GM10248 (cell line): ENCODE results near the gene CASKIN1.

Experiments
- CTCF ChIA-PET: fragments of 300-600 bp; sonication (Branson Sonifier 250); formaldehyde crosslinking; extraction: SDS; loops from one replicate; lab custom pipeline; 2021; ENCODE audit warnings: antibody characterized with exemption; lab: Yijun Ruan, JAX
- POLR2A ChIA-PET: fragments of 350-650 bp; sonication (Branson Sonifier 250); formaldehyde crosslinking; extraction: SDS; loops from one replicate; lab custom pipeline; 2020; ENCODE audit warnings: antibody characterized with exemption; lab: Yijun Ruan, JAX
- DNase-seq: peaks from one replicate; pipeline ENCODE4 v3.0.0; 2012; ENCODE audit errors: extremely low spot score
- CTCF ChIP-seq: IDR thresholded peaks from 2 replicates; pipeline ENCODE4 v1.5.1; 2012; ENCODE audit warnings: mild to moderate bottlenecking, low read depth; ENCODE audit errors: extremely low read depth, missing control alignments, control extremely low read depth

The CASKIN1 gene

GRCh38 chr16:2179107-2179501, 17.3 kb downstream of the CASKIN1 start:
- POLR2A ChIA-PET = no interaction called here
- TF ChIP-seq CTCF = no peak
- CTCF ChIA-PET = no interaction called here
- no peak for DNase-seq

GRCh38 chr16:2178321-2179106, 17.9 kb downstream of the CASKIN1 start:
- ChIA-PET CTCF (interaction anchor here (0.8 kb wide), 1 partner anchor 11 kb away, joined by 3 read pairs; no protein-coding TSS in a partner anchor), POLR2A (no interaction called here)
- no peak for TF ChIP-seq CTCF
- DNase-seq = no peak

- no peak for DNase-seq
- CTCF ChIA-PET = interaction anchor here (0.8 kb wide), 1 partner anchor 10 kb away, joined by 3 read pairs; no protein-coding TSS in a partner anchor
- POLR2A ChIA-PET = interaction anchor here (0.9 kb wide), 1 partner anchor 22 kb away, joined by 4 read pairs; the partner anchor contains the start of gene TRAF7
- no peak for TF ChIP-seq CTCF
Measured at GRCh38 chr16:2177561-2177960, 18.8 kb downstream of the CASKIN1 start.

GRCh38 chr16:2177101-2177500, 19.3 kb downstream of the CASKIN1 start:
- ChIA-PET POLR2A (interaction anchor here (0.9 kb wide), 1 partner anchor 22 kb away, joined by 4 read pairs; the partner anchor contains the start of gene TRAF7), CTCF (no interaction called here)
- DNase-seq = no peak

GRCh38 chr16:2176047-2176446, 20.4 kb downstream of the CASKIN1 start:
- CTCF ChIA-PET = no interaction called here
- DNase-seq = no peak
- POLR2A ChIA-PET = no interaction called here
- TF ChIP-seq CTCF = no peak

More at GRCh38 chr16:2177101-2177500, 19.3 kb downstream of the CASKIN1 start:
- no peak for TF ChIP-seq CTCF

- POLR2A ChIA-PET = interaction anchor here (1.0 kb wide), 1 partner anchor 20 kb away, joined by 3 read pairs; the partner anchor contains the start of gene TRAF7
- no peak for TF ChIP-seq CTCF
- no peak for DNase-seq
- CTCF ChIA-PET = no interaction called here
Measured at GRCh38 chr16:2175454-2175853, 21.0 kb downstream of the CASKIN1 start.
